ENCODE results near the gene SGPP2.

SGPP2 gene

DNA sequence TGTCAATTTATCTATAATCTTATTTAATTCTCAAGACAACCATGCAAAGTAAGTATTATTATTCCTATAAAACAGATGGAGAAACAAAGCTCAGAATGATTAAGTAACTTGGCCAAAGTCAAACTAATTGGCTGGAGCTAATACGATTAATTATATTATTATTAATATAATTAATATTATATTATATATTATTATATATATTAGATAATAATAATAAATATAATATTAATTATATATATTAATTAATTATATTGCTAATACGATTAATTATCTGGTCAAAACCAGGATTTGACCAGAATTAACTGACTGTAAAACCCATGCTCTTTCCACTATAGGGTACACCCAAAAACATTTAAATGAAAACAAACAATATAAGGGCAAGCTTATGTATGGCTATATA lies 179.2 kb downstream of the SGPP2 start:
- CTCF ChIA-PET: interaction anchor here (1.0 to 1.5 kb wide), 2 partner anchors 9 to 565 kb away, joined by 3 to 4 read pairs; no protein-coding TSS in a partner anchor
- H3K4me3 ChIP-seq (ENCODE audit: low read depth, low read length): no peak overlapping the region
- H3K9me3 ChIP-seq (ENCODE audit: control insufficient read depth, insufficient read depth, low read depth, low read length): no peaks in the 10 kb centered on the region
- H3K4me1 ChIP-seq (ENCODE audit: control insufficient read depth, insufficient read depth, low read length): no peaks in the 10 kb centered on the region
- POLR2A ChIA-PET: no interaction called here
- no peak overlapping the region for H3K27ac ChIP-seq (ENCODE audit: extremely low read depth, low read depth, low read length)
- H3K36me3 ChIP-seq (ENCODE audit: control insufficient read depth in 2 of 2, insufficient read depth in 1 of 2, low read length in 2 of 2): peaks cover 3 to 44% of the 10 kb centered on the region in 2 experiments; a peak in 2 of 3 replicates
- no peak for TF ChIP-seq YY2 (tag by site-specific recombination; IDR thresholded peaks at IDR 0.05)
- TF ChIP-seq ZNF596 (tag by site-specific recombination; IDR thresholded peaks at IDR 0.05): no peak
- no peak for TF ChIP-seq PRDM1 (tag by site-specific recombination; IDR thresholded peaks at IDR 0.05)
- no peak for TF ChIP-seq ZNF404 (tag by site-specific recombination; IDR thresholded peaks at IDR 0.05)
- TF ChIP-seq, protein P1, sequence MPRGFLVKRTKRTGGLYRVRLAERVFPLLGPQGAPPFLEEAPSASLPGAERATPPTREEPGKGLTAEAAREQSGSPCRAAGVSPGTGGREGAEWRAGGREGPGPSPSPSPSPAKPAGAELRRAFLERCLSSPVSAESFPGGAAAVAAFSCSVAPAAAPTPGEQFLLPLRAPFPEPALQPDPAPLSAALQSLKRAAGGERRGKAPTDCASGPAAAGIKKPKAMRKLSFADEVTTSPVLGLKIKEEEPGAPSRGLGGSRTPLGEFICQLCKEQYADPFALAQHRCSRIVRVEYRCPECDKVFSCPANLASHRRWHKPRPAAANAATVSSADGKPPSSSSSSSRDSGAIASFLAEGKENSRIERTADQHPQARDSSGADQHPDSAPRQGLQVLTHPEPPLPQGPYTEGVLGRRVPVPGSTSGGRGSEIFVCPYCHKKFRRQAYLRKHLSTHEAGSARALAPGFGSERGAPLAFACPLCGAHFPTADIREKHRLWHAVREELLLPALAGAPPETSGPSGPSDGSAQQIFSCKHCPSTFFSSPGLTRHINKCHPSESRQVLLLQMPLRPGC (tag by site-specific recombination; IDR thresholded peaks at IDR 0.05): no peak
- no peak for TF ChIP-seq TCF7L2 (IDR thresholded peaks at IDR 0.05; ENCODE audit: borderline replicate concordance, low read depth, low read length)
- TF ChIP-seq ZNF423 (tag by site-specific recombination; IDR thresholded peaks at IDR 0.05): no peak
- no peak for TF ChIP-seq ZBTB1 (tag by site-specific recombination; IDR thresholded peaks at IDR 0.05)
- no peak for TF ChIP-seq ZNF585B (tag by site-specific recombination; IDR thresholded peaks at IDR 0.05)
- no peak for TF ChIP-seq ZBTB49 (tag by site-specific recombination; IDR thresholded peaks at IDR 0.05; ENCODE audit: low read depth)
- no peak for TF ChIP-seq HOXD13 (CRISPR knock-in tag; IDR thresholded peaks at IDR 0.05; ENCODE audit: borderline replicate concordance)
- TF ChIP-seq ZNF449 (tag by site-specific recombination; IDR thresholded peaks at IDR 0.05): no peak

DNA sequence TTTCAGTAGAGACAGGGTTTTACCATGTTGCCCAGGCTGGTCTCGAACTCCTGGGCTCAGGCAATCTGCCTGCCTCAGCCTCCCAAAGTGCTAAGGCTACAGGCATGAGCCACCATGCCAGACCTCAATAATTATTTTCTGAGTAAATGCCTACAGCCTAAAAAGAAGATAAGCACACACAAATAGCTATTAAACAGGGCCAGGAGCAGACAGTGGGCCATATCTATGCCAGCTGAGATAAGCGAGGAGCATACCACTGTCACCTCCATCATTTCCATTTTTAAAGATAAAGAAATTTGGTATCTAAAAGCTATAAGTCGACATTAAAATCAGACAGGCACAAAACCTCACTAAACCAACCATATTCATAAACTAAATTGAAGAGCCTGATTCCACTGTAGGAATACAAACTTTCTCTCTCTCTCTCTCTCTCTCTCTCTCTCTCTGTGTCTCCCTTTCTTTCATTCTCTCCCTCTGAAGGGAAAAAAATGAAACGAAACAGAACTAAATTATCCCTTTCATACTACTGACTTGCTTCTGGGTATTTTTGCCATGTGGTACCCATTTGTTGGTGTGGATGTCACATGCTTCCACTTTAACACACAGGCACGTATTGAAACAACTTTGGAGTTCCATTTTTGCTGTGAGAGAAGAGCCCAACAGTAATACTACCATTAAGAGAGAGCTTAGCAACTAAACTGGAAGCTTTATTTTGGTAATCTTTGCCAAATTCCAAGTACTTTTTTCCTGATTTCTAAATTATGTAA lies 180.6 kb downstream of the SGPP2 start:
- Histone ChIP-seq H3K9me3 (ENCODE audit: control insufficient read depth, insufficient read depth, low read depth, low read length) (no peaks in the 10 kb centered on the region), H3K36me3 (ENCODE audit: control insufficient read depth in 2 of 2, insufficient read depth in 1 of 2, low read length in 2 of 2) (peaks cover 3 to 47% of the 10 kb centered on the region in 2 experiments; a peak in 2 of 3 replicates), H3K27ac (ENCODE audit: extremely low read depth, low read depth, low read length) (no peak overlapping the region), H3K4me3 (ENCODE audit: low read depth, low read length) (no peak overlapping the region), H3K4me1 (ENCODE audit: control insufficient read depth, insufficient read depth, low read length) (no peaks in the 10 kb centered on the region)
- CTCF ChIA-PET: interaction anchor here (0.5 to 1.5 kb wide), 5 partner anchors 40 to 552 kb away, joined by 3 to 4 read pairs (median 4); no protein-coding TSS in a partner anchor
- POLR2A ChIA-PET: no interaction called here
- peak; percentile 76 for TF ChIP-seq ZNF596 (tag by site-specific recombination; IDR thresholded peaks at IDR 0.05)
- TF ChIP-seq PRDM1 (tag by site-specific recombination; IDR thresholded peaks at IDR 0.05): peak; percentile 62
- TF ChIP-seq ZNF692 (tag by site-specific recombination; IDR thresholded peaks at IDR 0.05): no peak
- TF ChIP-seq ZNF626 (tag by site-specific recombination; IDR thresholded peaks at IDR 0.05): no peak
- TF ChIP-seq ZBTB8A (tag by site-specific recombination; IDR thresholded peaks at IDR 0.05): no peak
